Spleen (tissue), 7 donors: ENCODE measurements around the gene C10orf67.

ENCODE experiments used
- CTCF ChIP-seq, 11 experiments: fragments of 200-600 bp in 7 of 11; fragments of 450-650 bp in 4 of 11; sonication (generic) in 4 of 11; IDR thresholded peaks in 8 of 11; conservative IDR thresholded peaks in 3 of 11; 1 replicate in 7 of 11; 2 replicates in 4 of 11; pipeline versions ENCODE4 v1.4.0 to v1.8.0; 2016 to 2021; ENCODE audit warnings: antibody characterized with exemption in 11 of 11, inconsistent platforms in 4 of 11, mild to moderate bottlenecking in 1 of 11
- POLR2A ChIP-seq, 3 donors: fragments of 450-650 bp; IDR thresholded peaks; one replicate each; pipeline ENCODE4 v1.5.1; 2017; ENCODE audit warnings: antibody characterized with exemption in 3 of 3, mild to moderate bottlenecking in 1 of 3
- POLR2AphosphoS5 ChIP-seq, 3 donors: sonication (generic); formaldehyde crosslinking; IDR thresholded peaks; one replicate each; pipeline ENCODE4 v1.5.1; 2017; ENCODE audit warnings: antibody characterized with exemption in 3 of 3
- donor health status: DM: no; HTN: no; CAD: no; lungs with moderate emphysema.
- donor health status: DM: no; HTN: no; CAD: no.
- donor health status: DM: no; HTN: no; CAD: no.

GRCh38 chr10:23201837-23202236, 142.8 kb downstream of the C10orf67 start:
- TF ChIP-seq POLR2A (IDR thresholded peaks at IDR 0.05), result no peak
- no peak for TF ChIP-seq CTCF (IDR thresholded peaks at IDR 0.05 in 8 of 11, conservative IDR thresholded peaks at IDR 0.05 in 3 of 11)
- no peak for TF ChIP-seq POLR2AphosphoS5 (IDR thresholded peaks at IDR 0.05)
